Activated CD4-positive, alpha-beta memory T cell treated with anti-CD3 and anti-CD28 coated beads, Interleukin-2, amount 10 ng/mL, durations not matched to agents 7 days and 5 days (primary cell): ENCODE measurements around the gene COL13A1. TPM values are rescaled to one million over a fixed set of nuclear protein-coding genes. Genes with fewer than 3 reads are reported as not detected.

ENCODE experiments used
- CTCF ChIA-PET: fragments of 350-600 bp; sonication (Branson Sonifier 250); formaldehyde crosslinking; loops from one replicate; lab custom pipeline; 2021; ENCODE audit warnings: antibody characterized with exemption, inconsistent platforms; lab: Charles Lee
- POLR2A ChIA-PET: fragments of 350-600 bp; sonication (Branson Sonifier 250); formaldehyde crosslinking; loops from one replicate; lab custom pipeline; 2021; ENCODE audit warnings: antibody characterized with exemption; lab: Charles Lee
- DNase-seq: peaks from one replicate; pipeline ENCODE4 v3.0.0-alpha.2; 2020
- H3K27ac Mint-ChIP-seq: one replicate; pipeline ENCODE4 v1.8.0; 2021; ENCODE audit warnings: mild to moderate bottlenecking, mixed read lengths
- H3K27me3 Mint-ChIP-seq: one replicate; pipeline ENCODE4 v1.8.0; 2021; ENCODE audit warnings: mixed read lengths
- H3K36me3 Mint-ChIP-seq: one replicate; pipeline ENCODE4 v1.8.0; 2021; ENCODE audit warnings: low read depth, mixed read lengths
- H3K4me1 Mint-ChIP-seq: one replicate; pipeline ENCODE4 v1.8.0; 2021; ENCODE audit warnings: mixed read lengths
- H3K4me3 Mint-ChIP-seq: one replicate; pipeline ENCODE4 v1.8.0; 2021; ENCODE audit warnings: mild to moderate bottlenecking, mixed read lengths
- H3K9me3 Mint-ChIP-seq: one replicate; pipeline ENCODE4 v1.8.0; 2021; ENCODE audit warnings: mixed read lengths
- total RNA-seq, 2 experiments: library from RNA; stranded (reverse); gene quantifications; one replicate each; pipeline ENCODE4 v1.2.3, GENCODE V29; 2021

Gene COL13A1
- total RNA-seq, 2 experiments from 2014 or later, result not detected

DNA sequence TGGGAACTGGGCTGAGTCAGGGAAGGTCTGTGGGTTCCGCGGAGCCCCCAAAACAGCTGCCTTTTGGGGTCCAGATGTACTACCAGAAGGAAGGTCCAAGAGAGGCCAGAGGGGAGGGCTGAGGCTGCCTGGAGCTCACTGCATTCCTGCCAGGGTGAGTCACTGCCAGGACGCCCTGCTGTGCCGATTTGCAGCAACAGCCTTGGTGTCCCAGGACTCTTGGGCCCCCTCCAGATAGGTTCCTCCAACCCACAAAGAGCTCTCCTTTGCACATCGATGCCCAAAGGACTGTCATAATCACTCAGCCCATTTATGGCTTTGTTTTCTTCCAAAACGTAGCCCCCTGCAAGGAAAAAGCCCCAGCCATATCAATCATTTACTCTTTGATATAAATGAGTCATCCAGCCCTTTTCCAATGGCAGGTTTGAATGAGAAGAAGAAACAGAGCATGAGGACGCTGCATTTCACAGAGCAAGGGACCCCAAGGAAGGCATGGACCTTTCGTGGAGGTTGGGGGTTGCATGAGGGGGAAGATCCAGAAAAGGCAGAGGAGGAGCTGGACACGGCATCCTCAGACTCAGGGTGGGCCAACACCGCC, 32.2 kb upstream of the COL13A1 start:
- Mint-ChIP-seq H3K9me3 (no peaks in the 10 kb centered on the region), H3K36me3 (no peaks in the 10 kb centered on the region), H3K27ac (no peak overlapping the region), H3K4me1 (no peaks in the 10 kb centered on the region), H3K27me3 (peaks cover 14% of the 10 kb centered on the region), H3K4me3 (no peak overlapping the region)
- no peak for DNase-seq
- POLR2A ChIA-PET, result no interaction called here
- CTCF ChIA-PET, result no interaction called here

DNA sequence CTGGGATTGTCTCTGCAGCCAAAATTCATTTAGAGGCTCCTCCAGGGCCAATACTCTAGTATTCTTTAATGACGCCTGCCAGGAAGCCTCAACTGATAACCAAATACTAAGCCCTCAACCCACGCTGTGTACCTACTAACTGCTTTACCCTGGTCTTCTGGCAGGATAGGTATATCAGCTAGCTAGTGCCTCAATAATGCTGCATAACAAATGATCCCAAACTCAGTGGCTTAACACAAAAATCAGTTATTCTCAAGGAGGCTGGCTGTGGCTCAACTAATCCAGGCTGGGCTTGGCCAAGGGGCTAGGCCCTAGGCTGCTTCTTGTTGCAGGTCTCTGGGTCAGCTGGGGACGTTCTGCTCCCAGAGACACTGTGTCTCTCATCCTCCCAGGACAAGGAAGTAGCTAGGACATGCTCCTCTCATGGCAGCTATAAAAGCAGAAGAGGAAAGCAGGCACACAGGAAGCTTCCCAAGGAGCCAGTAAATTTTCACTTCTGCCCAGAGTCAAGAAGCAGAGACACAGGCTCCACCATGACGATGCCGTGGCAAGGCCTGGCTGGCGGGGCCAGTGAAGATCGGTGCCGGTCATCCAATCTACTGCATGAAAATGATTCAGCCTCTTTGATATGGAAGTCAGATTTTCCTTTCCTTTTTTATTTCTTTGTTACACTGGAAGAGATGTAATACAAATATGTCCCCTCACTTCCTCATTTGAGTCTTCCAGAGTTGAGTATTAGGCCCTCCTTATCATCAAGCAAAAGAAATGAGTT, 28.6 kb upstream of the COL13A1 start:
- POLR2A ChIA-PET, result interaction anchor here (0.6 kb wide), 1 partner anchor 46 kb away, joined by 3 read pairs; no protein-coding TSS in a partner anchor
- Mint-ChIP-seq H3K9me3 (no peaks in the 10 kb centered on the region), H3K4me3 (no peak overlapping the region), H3K27me3 (peaks cover 16% of the 10 kb centered on the region), H3K27ac (no peak overlapping the region), H3K36me3 (no peaks in the 10 kb centered on the region), H3K4me1 (no peaks in the 10 kb centered on the region)
- CTCF ChIA-PET, result interaction anchor here (1.0 kb wide), 1 partner anchor 17 kb away, joined by 3 read pairs; no protein-coding TSS in a partner anchor
- no peak for DNase-seq

- Mint-ChIP-seq H3K36me3 (no peaks in the 10 kb centered on the region), H3K27ac (no peak overlapping the region), H3K9me3 (no peaks in the 10 kb centered on the region), H3K27me3 (peaks cover 12% of the 10 kb centered on the region), H3K4me1 (no peaks in the 10 kb centered on the region), H3K4me3 (no peak overlapping the region)
- POLR2A ChIA-PET, result no interaction called here
- CTCF ChIA-PET, result no interaction called here
- no peak for DNase-seq
Measured at GRCh38 chr10:69774596-69774995, 27.1 kb upstream of the COL13A1 start.

GRCh38 chr10:69780077-69780476, 21.6 kb upstream of the COL13A1 start:
- Mint-ChIP-seq H3K4me3 (no peak overlapping the region), H3K27me3 (peaks cover 15% of the 10 kb centered on the region), H3K36me3 (no peaks in the 10 kb centered on the region), H3K27ac (no peak overlapping the region), H3K4me1 (no peaks in the 10 kb centered on the region), H3K9me3 (no peaks in the 10 kb centered on the region)
- CTCF ChIA-PET, result no interaction called here
- DNase-seq, result no peak
- POLR2A ChIA-PET, result no interaction called here

GRCh38 chr10:69781576-69781975, 20.1 kb upstream of the COL13A1 start:
- Mint-ChIP-seq H3K36me3 (no peaks in the 10 kb centered on the region), H3K4me1 (no peaks in the 10 kb centered on the region), H3K4me3 (no peak overlapping the region), H3K27me3 (peaks cover 21% of the 10 kb centered on the region), H3K27ac (no peak overlapping the region), H3K9me3 (no peaks in the 10 kb centered on the region)
- no peak for DNase-seq
- ChIA-PET POLR2A (no interaction called here), CTCF (no interaction called here)

DNA sequence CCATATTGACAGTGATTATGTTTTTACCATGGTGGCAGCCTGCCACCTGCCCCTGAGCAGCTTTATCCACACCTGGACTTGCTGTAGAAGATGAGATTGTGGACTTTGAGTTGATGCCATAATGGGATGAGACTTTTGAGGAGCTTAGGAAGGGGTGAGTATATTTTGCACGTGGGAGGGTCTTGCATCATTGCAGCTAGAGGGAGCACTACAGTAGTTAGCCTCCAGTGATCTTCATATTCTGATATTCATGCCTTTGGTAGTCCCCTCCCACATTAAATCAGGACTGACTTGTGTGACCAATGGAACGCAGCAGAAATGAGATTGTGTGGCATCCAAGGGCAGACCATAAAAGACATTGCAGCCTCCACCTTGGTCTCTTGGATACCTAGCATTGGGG, 18.2 kb upstream of the COL13A1 start:
- Mint-ChIP-seq H3K27ac (no peak overlapping the region), H3K27me3 (peaks cover 21% of the 10 kb centered on the region), H3K4me3 (no peak overlapping the region), H3K9me3 (no peaks in the 10 kb centered on the region), H3K4me1 (no peaks in the 10 kb centered on the region), H3K36me3 (no peaks in the 10 kb centered on the region)
- ChIA-PET CTCF (no interaction called here), POLR2A (no interaction called here)
- no peak for DNase-seq

- Mint-ChIP-seq H3K9me3 (no peaks in the 10 kb centered on the region), H3K27me3 (peaks cover 21% of the 10 kb centered on the region), H3K36me3 (no peaks in the 10 kb centered on the region), H3K27ac (no peak overlapping the region), H3K4me3 (no peak overlapping the region), H3K4me1 (no peaks in the 10 kb centered on the region)
- ChIA-PET POLR2A (no interaction called here), CTCF (interaction anchor here (1.6 to 1.9 kb wide), 2 partner anchors 129 to 172 kb away, joined by 7 to 22 read pairs; no protein-coding TSS in a partner anchor)
- DNase-seq, result no peak
Measured at GRCh38 chr10:69786791-69787190, 14.9 kb upstream of the COL13A1 start.

DNA sequence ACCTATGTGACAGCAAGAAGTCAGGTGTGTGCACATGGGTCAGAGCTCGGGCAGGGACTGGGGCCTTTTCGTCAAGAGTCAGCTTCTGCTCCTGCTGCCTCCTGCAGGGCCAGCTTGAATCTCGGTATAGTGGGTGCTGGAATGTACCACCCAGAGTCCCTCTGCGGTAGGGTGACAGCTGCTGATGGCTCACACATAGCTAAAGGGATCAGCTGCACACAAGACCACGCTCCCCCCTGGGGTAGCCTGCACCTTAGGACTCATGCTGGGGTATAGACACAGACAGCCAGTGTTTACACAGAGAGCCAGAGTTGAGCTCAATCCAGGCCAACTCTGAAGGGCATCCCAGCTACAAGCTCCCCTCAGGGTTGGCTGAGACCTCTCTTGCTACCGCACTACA, 14.0 kb upstream of the COL13A1 start:
- Mint-ChIP-seq H3K4me3 (no peak overlapping the region), H3K27me3 (peaks cover 26% of the 10 kb centered on the region), H3K36me3 (no peaks in the 10 kb centered on the region), H3K9me3 (no peaks in the 10 kb centered on the region), H3K27ac (no peak overlapping the region), H3K4me1 (no peaks in the 10 kb centered on the region)
- ChIA-PET CTCF (interaction anchor here (0.5 to 1.9 kb wide), 2 partner anchors 128 to 344 kb away, joined by 4 to 22 read pairs; no protein-coding TSS in a partner anchor), POLR2A (no interaction called here)
- no peak for DNase-seq

- no peaks in the 10 kb centered on the region for H3K36me3 Mint-ChIP-seq
- H3K9me3 Mint-ChIP-seq, result peaks cover 3% of the 10 kb centered on the region
- CTCF ChIA-PET, result interaction anchor here (0.5 to 1.3 kb wide), 6 partner anchors 16 to 515 kb away, joined by 3 to 5 read pairs (median 3); no protein-coding TSS in a partner anchor
- DNase-seq, result no peak
- POLR2A ChIA-PET, result no interaction called here
- H3K4me3 Mint-ChIP-seq, result no peak overlapping the region
- H3K4me1 Mint-ChIP-seq, result no peaks in the 10 kb centered on the region
- peaks cover 26% of the 10 kb centered on the region for H3K27me3 Mint-ChIP-seq
- no peak overlapping the region for H3K27ac Mint-ChIP-seq
Measured at GRCh38 chr10:69789164-69789576, 12.5 kb upstream of the COL13A1 start.

DNA sequence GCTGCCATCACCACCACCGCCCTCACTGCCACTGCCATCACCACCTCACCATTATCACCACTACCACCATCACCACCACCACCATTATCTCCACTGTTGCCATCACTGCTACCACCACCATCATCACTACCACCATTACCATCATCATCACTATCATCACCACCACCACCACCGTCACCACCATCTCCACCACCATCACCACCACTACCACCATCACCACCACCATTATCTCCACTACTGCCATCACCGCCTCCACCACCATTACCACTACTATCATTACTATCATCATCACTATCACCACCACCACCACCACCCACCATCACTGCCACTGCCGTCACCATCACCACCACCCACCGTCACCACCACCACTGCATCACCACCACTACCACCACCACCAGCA, 9.9 kb upstream of the COL13A1 start:
- no peaks in the 10 kb centered on the region for H3K4me1 Mint-ChIP-seq
- peaks cover 6% of the 10 kb centered on the region for H3K9me3 Mint-ChIP-seq
- CTCF ChIA-PET, result no interaction called here
- H3K4me3 Mint-ChIP-seq, result no peak overlapping the region
- H3K27me3 Mint-ChIP-seq, result peaks cover 13% of the 10 kb centered on the region
- H3K27ac Mint-ChIP-seq, result no peak overlapping the region
- no peak for DNase-seq
- POLR2A ChIA-PET, result no interaction called here
- H3K36me3 Mint-ChIP-seq, result no peaks in the 10 kb centered on the region

DNA sequence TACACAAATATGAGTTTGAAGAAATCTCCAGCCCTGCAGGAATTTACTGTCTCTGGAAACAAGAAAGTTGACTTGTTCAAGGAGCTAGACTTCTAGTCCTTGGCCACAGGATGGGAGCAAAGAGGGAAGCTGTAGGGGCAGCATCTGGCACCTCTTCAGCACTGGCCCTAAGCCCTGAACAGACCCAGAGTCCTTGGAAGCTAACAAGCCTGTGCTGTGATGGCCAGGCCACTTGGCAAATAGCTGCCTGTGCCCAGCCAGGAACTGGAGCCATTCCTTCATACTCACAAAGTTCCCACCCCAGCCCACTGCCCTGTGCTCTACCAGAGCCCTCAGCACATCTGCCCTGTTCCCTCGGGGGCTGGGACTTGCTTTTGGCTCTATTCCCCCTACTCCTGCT, 9.4 kb upstream of the COL13A1 start:
- DNase-seq, result no peak
- Mint-ChIP-seq H3K4me1 (no peaks in the 10 kb centered on the region), H3K4me3 (no peak overlapping the region), H3K36me3 (no peaks in the 10 kb centered on the region), H3K27ac (no peak overlapping the region), H3K27me3 (peaks cover 13% of the 10 kb centered on the region), H3K9me3 (peaks cover 6% of the 10 kb centered on the region)
- ChIA-PET POLR2A (no interaction called here), CTCF (no interaction called here)

- peaks cover 21% of the 10 kb centered on the region for H3K27me3 Mint-ChIP-seq
- CTCF ChIA-PET, result no interaction called here
Measured at GRCh38 chr10:69794673-69795072, 7.0 kb upstream of the COL13A1 start.

DNA sequence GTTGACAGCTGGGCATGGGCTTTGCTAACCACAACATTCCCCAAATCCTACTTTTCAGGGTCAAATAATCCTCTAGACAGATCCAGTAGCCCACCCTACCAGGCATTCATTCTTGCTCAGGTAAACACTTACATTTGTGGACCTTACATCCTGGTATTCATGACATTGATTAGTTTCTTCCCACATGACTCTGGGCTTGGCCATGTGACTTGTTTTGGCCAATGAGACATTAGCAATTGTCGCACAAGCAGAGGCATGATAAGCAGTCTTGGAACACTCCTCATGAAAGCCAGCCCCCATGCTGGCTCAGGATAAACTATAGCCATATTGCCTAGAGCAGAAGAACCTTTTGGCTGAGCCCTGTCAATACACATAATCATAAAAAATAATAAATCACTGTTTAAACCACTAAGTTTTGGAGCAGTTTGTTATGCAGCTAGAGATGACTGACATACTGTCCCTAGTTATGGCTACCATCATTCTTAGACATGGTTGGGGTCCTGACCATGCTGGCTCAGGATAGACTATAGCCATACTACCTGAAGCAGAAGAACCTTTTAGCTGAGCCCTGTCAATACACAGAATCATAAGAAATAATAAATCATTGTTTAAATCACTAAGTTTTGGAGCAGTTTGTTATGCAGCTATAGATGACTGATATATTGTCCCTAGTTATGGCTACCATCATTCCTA, 6.3 kb upstream of the COL13A1 start:
- H3K4me3 Mint-ChIP-seq, result no peak overlapping the region
- H3K27me3 Mint-ChIP-seq, result peaks cover 26% of the 10 kb centered on the region
- ChIA-PET CTCF (no interaction called here), POLR2A (no interaction called here)
- H3K9me3 Mint-ChIP-seq, result peaks cover 6% of the 10 kb centered on the region
- DNase-seq, result no peak
- H3K27ac Mint-ChIP-seq, result no peak overlapping the region
- H3K4me1 Mint-ChIP-seq, result no peaks in the 10 kb centered on the region
- no peaks in the 10 kb centered on the region for H3K36me3 Mint-ChIP-seq

More at GRCh38 chr10:69794673-69795072, 7.0 kb upstream of the COL13A1 start:
- Mint-ChIP-seq H3K27ac (no peak overlapping the region), H3K9me3 (peaks cover 6% of the 10 kb centered on the region), H3K4me1 (no peaks in the 10 kb centered on the region), H3K36me3 (no peaks in the 10 kb centered on the region), H3K4me3 (no peak overlapping the region)
- POLR2A ChIA-PET, result no interaction called here
- DNase-seq, result no peak
